Stimulated activated CD8-positive, alpha-beta memory T cell treated with anti-CD3 and anti-CD28 coated beads, Interleukin-7, amount 100 ng/mL, for 4 hours (primary cell): Measurements from ENCODE around the gene STK4.
A peak's percentile ranks its signal among the peaks of the same experiment; 100 is the strongest.

Source experiments
- DNase-seq, 2 donors: peaks; one replicate each; pipeline ENCODE4 v3.0.0-alpha.2; 2020; ENCODE audit warnings: low read depth in 2 of 2

Gene STK4

GRCh38 chr20:44954211-44954610 lies 12.1 kb upstream of the STK4 start:
- DNase-seq: no peak

GRCh38 chr20:44955270-44955669 lies 11.0 kb upstream of the STK4 start:
- no peak for DNase-seq

GRCh38 chr20:44956410-44956809 lies 9.9 kb upstream of the STK4 start:
- no peak for DNase-seq

GRCh38 chr20:44958276-44958675 lies 8.0 kb upstream of the STK4 start:
- no peak for DNase-seq

GRCh38 chr20:44959082-44959637 lies 7.2 kb upstream of the STK4 start:
- DNase-seq: no peak

- peak; percentile 71 to 79 for DNase-seq
Observed at GRCh38 chr20:44959638-44960102, 6.6 kb upstream of the STK4 start.

- peak; percentile 88 to 96 for DNase-seq
Observed at GRCh38 chr20:44960103-44960852, 6.0 kb upstream of the STK4 start, which contains the start of gene TOMM34. Gene TOMM34 (minus strand): TSS chr20:44960397. CDS start chr20:44960333, 64 bp downstream.

GRCh38 chr20:44961011-44961869 lies 5.1 kb upstream of the STK4 start:
- DNase-seq: no peak

GRCh38 chr20:44961870-44962267 lies 4.4 kb upstream of the STK4 start:
- no peak for DNase-seq

- no peak for DNase-seq
Observed at GRCh38 chr20:44962483-44962882, 3.8 kb upstream of the STK4 start.

GRCh38 chr20:44963325-44964215 lies 2.7 kb upstream of the STK4 start:
- no peak for DNase-seq

GRCh38 chr20:44965651-44966029 lies 672 bp upstream of the STK4 start:
- no peak for DNase-seq

GRCh38 chr20:44967207-44967807 lies 995 bp downstream of the STK4 start:
- no peak for DNase-seq

- no peak for DNase-seq
Observed at GRCh38 chr20:44969300-44969894, 3.1 kb downstream of the STK4 start.

- DNase-seq: no peak
Observed at GRCh38 chr20:44970243-44970757, 4.0 kb downstream of the STK4 start.

GRCh38 chr20:44973053-44973452 lies 6.7 kb downstream of the STK4 start:
- no peak for DNase-seq

GRCh38 chr20:44976698-44977097 lies 10.4 kb downstream of the STK4 start:
- DNase-seq: no peak

GRCh38 chr20:44979090-44979621 lies 12.8 kb downstream of the STK4 start:
- peak; percentile 50 to 74 for DNase-seq

- DNase-seq: no peak
Observed at GRCh38 chr20:44981736-44982406, 15.6 kb downstream of the STK4 start.
